ENCODE measurements around the gene TGFB1. TPM values are rescaled to one million over a fixed set of nuclear protein-coding genes. Genes with fewer than 3 reads are reported as not detected.

TGFB1 gene
- total and polyA plus RNA-seq, 9 of the 15 experiments (the other 6 are each of a cell fraction or from before 2014, with no cell fraction given), result 0.24 to 159 (median 17.2) TPM

GRCh38 chr19:41397086-41398049, 43.6 kb upstream of the TGFB1 start, which contains the start of the genes BCKDHA and EXOSC5 (continued):
- no peak for TF ChIP-seq AFF4 (CRISPR knock-in tag; IDR thresholded peaks at IDR 0.05)
- TF ChIP-seq TCF7L2 (IDR thresholded peaks at IDR 0.05; ENCODE audit: low read depth, low read length), result no peak
- TF ChIP-seq THRAP3 (IDR thresholded peaks at IDR 0.05; ENCODE audit: borderline replicate concordance), result no peak
- no peak for TF ChIP-seq PPARD (CRISPR knock-in tag; IDR thresholded peaks at IDR 0.05)
- TF ChIP-seq GATA2 (CRISPR knock-in tag; IDR thresholded peaks at IDR 0.05), result no peak
- TF ChIP-seq RBM14 (IDR thresholded peaks at IDR 0.05; ENCODE audit: borderline replicate concordance, insufficient read depth, low read depth, low read length), result no peak
- peak; percentile 41; the same call in 1 of the 2 replicates for TF ChIP-seq MTA3 (IDR thresholded peaks at IDR 0.05; ENCODE audit: borderline replicate concordance)
- peak; percentile 97 for TF ChIP-seq L3MBTL2 (IDR thresholded peaks at IDR 0.05)
- TF ChIP-seq ARNT (IDR thresholded peaks at IDR 0.05), result peak in 1 of 2 experiments; percentile 84; a peak in 2 of 4 replicates
- TF ChIP-seq, protein P1, sequence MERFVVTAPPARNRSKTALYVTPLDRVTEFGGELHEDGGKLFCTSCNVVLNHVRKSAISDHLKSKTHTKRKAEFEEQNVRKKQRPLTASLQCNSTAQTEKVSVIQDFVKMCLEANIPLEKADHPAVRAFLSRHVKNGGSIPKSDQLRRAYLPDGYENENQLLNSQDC (CRISPR knock-in tag; IDR thresholded peaks at IDR 0.05), result no peak
- TF ChIP-seq FOXK2 (conservative IDR thresholded peaks at IDR 0.05 in 1 of 2, IDR thresholded peaks at IDR 0.05 in 1 of 2; ENCODE audit: low read depth in 2 of 2), result peak; percentile 99 to 100
- no peak for TF ChIP-seq SOX6 (IDR thresholded peaks at IDR 0.05)
- no peak for TF ChIP-seq ZNF280A (IDR thresholded peaks at IDR 0.05; ENCODE audit: low read depth, partially characterized antibody)
- TF ChIP-seq, protein P2, sequence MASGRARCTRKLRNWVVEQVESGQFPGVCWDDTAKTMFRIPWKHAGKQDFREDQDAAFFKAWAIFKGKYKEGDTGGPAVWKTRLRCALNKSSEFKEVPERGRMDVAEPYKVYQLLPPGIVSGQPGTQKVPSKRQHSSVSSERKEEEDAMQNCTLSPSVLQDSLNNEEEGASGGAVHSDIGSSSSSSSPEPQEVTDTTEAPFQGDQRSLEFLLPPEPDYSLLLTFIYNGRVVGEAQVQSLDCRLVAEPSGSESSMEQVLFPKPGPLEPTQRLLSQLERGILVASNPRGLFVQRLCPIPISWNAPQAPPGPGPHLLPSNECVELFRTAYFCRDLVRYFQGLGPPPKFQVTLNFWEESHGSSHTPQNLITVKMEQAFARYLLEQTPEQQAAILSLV (tag; IDR thresholded peaks at IDR 0.05), result no peak
- 0 out of 2 replicates have a peak, but pooled peaks have one; percentile 26 for TF ChIP-seq SMARCE1 (IDR thresholded peaks at IDR 0.05)
- no peak for TF ChIP-seq HDAC8 (tag; IDR thresholded peaks at IDR 0.05)
- TF ChIP-seq RFX5 (IDR thresholded peaks at IDR 0.05; ENCODE audit: low read depth, low read length), result no peak
- no peak for TF ChIP-seq TEAD4 (IDR thresholded peaks at IDR 0.05; ENCODE audit: low read length)
- TF ChIP-seq TEAD4 (CRISPR knock-in tag; IDR thresholded peaks at IDR 0.05; ENCODE audit: borderline replicate concordance), result no peak
- TF ChIP-seq TCFL5 (CRISPR knock-in tag; conservative IDR thresholded peaks at IDR 0.05), result 0 out of 2 replicates have a peak, but pooled peaks have one; percentile 45
- TF ChIP-seq NUFIP1 (IDR thresholded peaks at IDR 0.05; ENCODE audit: partially characterized antibody), result no peak
- no peak; the same call in 1 of the 2 replicates for TF ChIP-seq EP300 (IDR thresholded peaks at IDR 0.05; ENCODE audit: low read length)
